Measurements from ENCODE around the gene GCNT2.

GRCh38 chr6:10577112-10577511, 56.0 kb downstream of the GCNT2 start:
- TF ChIP-seq, protein P1, sequence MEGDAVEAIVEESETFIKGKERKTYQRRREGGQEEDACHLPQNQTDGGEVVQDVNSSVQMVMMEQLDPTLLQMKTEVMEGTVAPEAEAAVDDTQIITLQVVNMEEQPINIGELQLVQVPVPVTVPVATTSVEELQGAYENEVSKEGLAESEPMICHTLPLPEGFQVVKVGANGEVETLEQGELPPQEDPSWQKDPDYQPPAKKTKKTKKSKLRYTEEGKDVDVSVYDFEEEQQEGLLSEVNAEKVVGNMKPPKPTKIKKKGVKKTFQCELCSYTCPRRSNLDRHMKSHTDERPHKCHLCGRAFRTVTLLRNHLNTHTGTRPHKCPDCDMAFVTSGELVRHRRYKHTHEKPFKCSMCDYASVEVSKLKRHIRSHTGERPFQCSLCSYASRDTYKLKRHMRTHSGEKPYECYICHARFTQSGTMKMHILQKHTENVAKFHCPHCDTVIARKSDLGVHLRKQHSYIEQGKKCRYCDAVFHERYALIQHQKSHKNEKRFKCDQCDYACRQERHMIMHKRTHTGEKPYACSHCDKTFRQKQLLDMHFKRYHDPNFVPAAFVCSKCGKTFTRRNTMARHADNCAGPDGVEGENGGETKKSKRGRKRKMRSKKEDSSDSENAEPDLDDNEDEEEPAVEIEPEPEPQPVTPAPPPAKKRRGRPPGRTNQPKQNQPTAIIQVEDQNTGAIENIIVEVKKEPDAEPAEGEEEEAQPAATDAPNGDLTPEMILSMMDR (conservative IDR thresholded peaks at IDR 0.05 in 1 of 2, IDR thresholded peaks at IDR 0.05 in 1 of 2; ENCODE audit: extremely low read depth in 1 of 2, insufficient read depth in 1 of 2, low read depth in 1 of 2, low read length in 2 of 2), result no peak
- TF ChIP-seq EZH2 (IDR thresholded peaks at IDR 0.05; ENCODE audit: borderline replicate concordance, low read length), result no peak

All from mammary epithelial cell (primary cell).